ENCODE data around the gene RACGAP1.
"Not testable (repeated sequence)": the region's sequence is repeated elsewhere in the genome, so short reads cannot be mapped to it uniquely, and the experiment has no call there.

Gene RACGAP1

DNA sequence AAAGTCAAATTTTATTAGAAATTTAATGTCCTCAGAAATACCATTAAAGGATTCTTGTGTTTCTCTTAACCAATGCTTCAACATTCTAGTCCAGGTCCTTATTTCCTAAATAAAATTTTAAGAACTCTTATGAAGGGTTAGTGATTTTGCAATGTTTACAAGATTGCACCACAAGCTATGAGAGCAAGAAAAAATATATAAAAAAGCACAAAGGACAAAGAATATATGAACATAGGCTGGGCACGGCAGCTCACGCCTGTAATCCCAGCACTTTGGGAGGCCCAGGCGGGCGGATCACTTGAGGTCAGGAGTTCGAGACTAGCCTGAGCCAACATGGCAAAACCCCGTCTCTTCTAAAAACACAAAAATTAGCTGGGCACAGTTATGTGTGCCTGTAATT is 7.7 kb downstream of the RACGAP1 start:
- Histone ChIP-seq H3K27ac (ENCODE audit: low read depth, low read length) (peak overlapping the region; percentile 56), H3K4me1 (ENCODE audit: control insufficient read depth, insufficient read depth, low read length) (peaks cover 6% of the 10 kb centered on the region), H3K4me3 (ENCODE audit: low read length) (no peak overlapping the region)

DNA sequence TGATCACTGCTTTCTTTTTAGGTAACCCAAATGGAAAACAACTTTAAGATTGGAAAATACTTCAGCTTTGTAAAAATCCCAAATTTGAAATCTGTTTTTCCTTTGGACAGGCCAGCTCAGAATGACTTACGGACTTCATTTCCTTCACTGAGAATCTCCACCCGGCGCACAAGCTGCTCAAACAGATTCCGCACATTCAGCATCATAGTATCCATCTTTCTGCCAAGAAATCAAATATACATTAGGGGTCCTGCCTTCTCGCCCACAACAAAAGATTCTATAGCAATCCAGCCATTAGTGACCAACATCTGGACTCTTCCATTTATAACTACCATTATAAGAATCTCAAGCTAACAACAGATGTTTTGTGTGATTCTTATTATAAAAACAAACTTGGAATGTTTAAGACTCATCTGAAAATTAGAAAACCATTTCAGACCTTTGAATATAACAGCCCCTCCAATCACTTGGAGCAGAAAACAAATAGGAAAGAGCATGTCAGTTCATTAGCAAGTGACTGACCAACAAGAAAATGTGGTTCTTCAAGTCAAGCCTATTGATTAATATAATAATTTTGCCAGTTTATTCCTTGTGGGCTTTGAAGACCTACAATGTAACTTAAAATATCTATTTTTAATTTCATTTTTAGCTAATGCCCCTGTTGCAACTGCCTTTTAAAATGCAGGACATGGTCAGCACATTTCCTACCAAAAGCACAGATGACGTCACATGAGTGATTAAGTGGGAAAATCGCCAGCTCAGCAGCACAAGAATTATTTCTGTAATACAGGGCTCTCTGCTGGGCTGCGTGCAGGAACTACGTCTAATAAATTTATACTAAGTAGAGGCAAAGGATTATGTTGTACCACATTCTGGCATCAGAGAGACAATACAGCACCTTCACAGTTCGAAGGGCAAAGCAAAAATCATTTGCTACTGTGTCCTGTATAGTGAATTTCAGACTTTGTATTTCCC is 8.5 kb downstream of the RACGAP1 start:
- Histone ChIP-seq H3K4me3 (ENCODE audit: low read length) (no peak overlapping the region), H3K9ac (ENCODE audit: low read length) (no peak overlapping the region), H3K4me1 (ENCODE audit: control insufficient read depth, insufficient read depth, low read length) (peaks cover 6% of the 10 kb centered on the region), H3K27me3 (ENCODE audit: control insufficient read depth, insufficient read depth, low read length) (no peaks in the 10 kb centered on the region), H3K36me3 (ENCODE audit: control insufficient read depth, insufficient read depth, low read length) (no peaks in the 10 kb centered on the region), H3K27ac (ENCODE audit: low read depth, low read length) (peak overlapping the region; percentile 56)

More for the DNA sequence above, 7.7 kb downstream of the RACGAP1 start:
- H3K27me3 ChIP-seq (ENCODE audit: control insufficient read depth, insufficient read depth, low read length) = no peaks in the 10 kb centered on the region
- H3K36me3 ChIP-seq (ENCODE audit: control insufficient read depth, insufficient read depth, low read length) = no peaks in the 10 kb centered on the region
- H3K9ac ChIP-seq (ENCODE audit: low read length) = no peak overlapping the region

DNA sequence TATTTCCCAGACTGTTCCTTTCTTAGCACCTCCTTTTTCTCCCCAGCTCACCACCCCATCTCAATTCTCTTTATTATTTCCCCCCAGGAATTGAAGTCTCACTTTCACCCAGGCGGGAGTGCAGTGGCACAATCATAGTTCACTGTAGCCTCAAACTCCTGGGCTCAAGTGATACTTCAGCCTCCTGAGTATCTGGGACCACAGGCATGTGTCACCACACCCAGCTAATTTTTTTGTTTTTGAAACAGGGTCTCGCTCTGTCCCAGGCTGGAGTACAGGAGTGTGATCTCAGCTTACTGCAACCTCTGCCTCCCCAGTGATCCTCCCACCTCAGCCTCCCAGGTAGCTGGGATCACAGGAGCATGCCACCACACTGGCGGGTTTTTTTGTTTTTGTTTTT is 11.0 kb downstream of the RACGAP1 start:
- Histone ChIP-seq H3K9ac (ENCODE audit: low read length) (no peak overlapping the region), H3K27me3 (ENCODE audit: control insufficient read depth, insufficient read depth, low read length) (no peaks in the 10 kb centered on the region), H3K36me3 (ENCODE audit: control insufficient read depth, insufficient read depth, low read length) (no peaks in the 10 kb centered on the region), H3K4me3 (ENCODE audit: low read length) (no peak overlapping the region), H3K27ac (ENCODE audit: low read depth, low read length) (no peak overlapping the region), H3K4me1 (ENCODE audit: control insufficient read depth, insufficient read depth, low read length) (peaks cover 6% of the 10 kb centered on the region)

DNA sequence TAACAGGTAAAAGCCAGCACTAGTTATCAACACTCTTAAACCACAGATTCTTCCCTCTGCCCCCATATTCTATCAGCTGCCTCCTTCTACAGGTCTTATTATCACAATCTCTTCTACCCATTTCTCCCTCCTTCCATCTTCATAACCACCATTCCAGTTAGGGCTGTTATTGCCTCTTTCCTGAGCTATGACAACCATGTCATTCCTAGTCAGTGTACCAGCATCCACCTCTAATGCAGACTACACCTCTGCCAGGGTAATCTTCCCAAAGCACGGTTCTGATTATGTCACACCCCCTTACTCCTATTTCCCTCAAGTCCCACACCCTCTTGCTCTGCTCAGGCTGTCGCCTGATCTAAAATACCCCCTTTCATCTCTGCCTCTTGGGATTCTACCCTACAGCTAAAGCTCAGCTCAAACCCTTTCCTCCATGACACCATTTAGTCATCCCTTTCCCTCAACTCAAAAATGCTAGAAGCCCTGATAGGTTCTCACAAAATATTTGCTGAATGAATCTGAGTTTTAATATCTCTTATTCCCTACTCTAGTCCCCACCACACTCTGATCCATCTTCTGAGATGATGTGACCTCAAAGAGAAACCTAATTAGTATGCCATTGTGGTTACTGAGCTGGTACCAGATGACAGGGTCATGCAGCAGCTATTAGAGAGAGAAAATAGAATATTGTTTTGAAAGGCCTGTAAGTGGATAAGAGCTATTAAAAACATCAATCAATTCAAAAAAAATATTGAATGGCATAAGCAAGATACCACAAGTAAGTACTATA is 11.7 kb downstream of the RACGAP1 start:
- no peak overlapping the region for H3K27ac ChIP-seq (ENCODE audit: low read depth, low read length)
- H3K36me3 ChIP-seq (ENCODE audit: control insufficient read depth, insufficient read depth, low read length) = no peaks in the 10 kb centered on the region
- H3K9ac ChIP-seq (ENCODE audit: low read length) = no peak overlapping the region
- H3K4me3 ChIP-seq (ENCODE audit: low read length) = no peak overlapping the region
- no peaks in the 10 kb centered on the region for H3K27me3 ChIP-seq (ENCODE audit: control insufficient read depth, insufficient read depth, low read length)
- H3K4me1 ChIP-seq (ENCODE audit: control insufficient read depth, insufficient read depth, low read length) = peaks cover 6% of the 10 kb centered on the region

DNA sequence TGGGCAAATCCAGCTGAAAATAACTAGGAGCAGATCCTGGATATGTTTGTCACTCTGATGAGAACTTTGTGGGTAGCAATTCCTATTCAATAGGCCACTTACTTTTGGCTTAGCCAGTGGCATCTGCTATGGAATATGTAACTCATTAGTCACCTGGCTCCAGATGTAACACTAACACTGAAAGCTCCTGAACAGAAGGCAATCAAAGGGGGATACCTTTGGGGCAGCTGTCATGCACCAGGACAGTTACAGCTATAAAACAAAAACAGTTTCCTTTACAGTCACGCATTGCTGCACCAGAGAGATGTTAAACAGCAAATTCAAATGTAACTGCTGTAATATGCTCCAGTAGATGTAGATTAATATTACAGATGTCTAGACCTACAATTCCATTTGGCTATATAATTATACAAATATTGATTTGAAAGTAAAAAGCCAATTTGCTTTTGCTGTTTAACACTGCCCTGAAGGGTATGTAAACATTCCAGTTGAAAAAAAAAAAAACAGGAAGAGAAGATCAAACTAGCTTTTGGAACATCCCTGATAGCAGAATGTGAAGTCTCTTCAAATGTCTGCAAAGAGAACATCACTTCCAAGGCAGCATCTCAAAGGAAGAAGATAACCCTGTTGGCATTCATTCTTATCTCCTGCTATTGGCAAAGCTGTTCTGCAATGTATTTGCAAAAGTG is 18.4 kb downstream of the RACGAP1 start:
- no peaks in the 10 kb centered on the region for H3K36me3 ChIP-seq (ENCODE audit: control insufficient read depth, insufficient read depth, low read length)
- H3K27me3 ChIP-seq (ENCODE audit: control insufficient read depth, insufficient read depth, low read length) = no peaks in the 10 kb centered on the region
- H3K4me1 ChIP-seq (ENCODE audit: control insufficient read depth, insufficient read depth, low read length) = peaks cover 41% of the 10 kb centered on the region
- H3K27ac ChIP-seq (ENCODE audit: low read depth, low read length) = peak overlapping the region; percentile 90
- H3K4me3 ChIP-seq (ENCODE audit: low read length) = no peak overlapping the region
- no peak overlapping the region for H3K9ac ChIP-seq (ENCODE audit: low read length)

DNA sequence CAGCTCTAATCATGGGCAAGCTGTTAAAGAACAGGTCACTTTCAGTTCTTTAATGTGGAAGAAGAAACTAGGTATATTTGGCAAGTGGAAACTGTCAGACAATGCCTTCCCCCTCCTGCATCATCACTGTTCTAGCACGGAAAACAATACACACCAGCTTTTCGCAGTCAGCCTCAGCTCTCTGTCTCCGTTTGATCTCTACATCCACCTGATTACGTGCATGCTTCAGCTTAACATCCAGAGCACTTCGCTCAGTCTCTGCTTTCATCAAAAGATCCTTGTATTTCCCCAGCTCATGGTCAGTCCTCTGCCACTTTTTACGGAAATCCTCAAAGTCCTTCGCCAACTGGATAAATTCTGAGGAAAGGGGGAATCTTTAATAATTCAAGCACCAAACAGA is 19.0 kb downstream of the RACGAP1 start:
- peaks cover 41% of the 10 kb centered on the region for H3K4me1 ChIP-seq (ENCODE audit: control insufficient read depth, insufficient read depth, low read length)
- H3K27ac ChIP-seq (ENCODE audit: low read depth, low read length) = peak overlapping the region; percentile 90
- H3K36me3 ChIP-seq (ENCODE audit: control insufficient read depth, insufficient read depth, low read length) = no peaks in the 10 kb centered on the region
- H3K27me3 ChIP-seq (ENCODE audit: control insufficient read depth, insufficient read depth, low read length) = no peaks in the 10 kb centered on the region
- no peak overlapping the region for H3K9ac ChIP-seq (ENCODE audit: low read length)
- peak overlapping the region; percentile 27 for H3K4me3 ChIP-seq (ENCODE audit: low read length)

DNA sequence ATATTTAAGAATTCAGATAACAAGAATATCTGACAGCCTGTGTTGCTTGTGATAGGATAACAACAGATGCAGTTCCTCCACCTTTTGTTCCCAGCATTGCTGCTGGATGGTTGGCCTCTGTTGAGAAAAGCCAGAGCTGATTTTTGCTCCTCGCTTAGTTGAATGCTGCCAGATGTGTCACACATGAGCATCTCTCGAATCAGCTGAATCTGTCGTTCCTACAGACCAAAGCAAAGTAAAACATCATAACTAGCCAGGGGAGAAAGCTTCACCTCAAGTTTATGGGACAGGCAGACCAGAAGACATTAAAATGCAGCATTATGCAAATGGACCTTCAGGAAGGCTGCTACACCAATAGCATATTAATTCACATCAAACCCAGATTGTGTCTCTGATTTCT is 20.1 kb downstream of the RACGAP1 start:
- no peak overlapping the region for H3K9ac ChIP-seq (ENCODE audit: low read length)

DNA sequence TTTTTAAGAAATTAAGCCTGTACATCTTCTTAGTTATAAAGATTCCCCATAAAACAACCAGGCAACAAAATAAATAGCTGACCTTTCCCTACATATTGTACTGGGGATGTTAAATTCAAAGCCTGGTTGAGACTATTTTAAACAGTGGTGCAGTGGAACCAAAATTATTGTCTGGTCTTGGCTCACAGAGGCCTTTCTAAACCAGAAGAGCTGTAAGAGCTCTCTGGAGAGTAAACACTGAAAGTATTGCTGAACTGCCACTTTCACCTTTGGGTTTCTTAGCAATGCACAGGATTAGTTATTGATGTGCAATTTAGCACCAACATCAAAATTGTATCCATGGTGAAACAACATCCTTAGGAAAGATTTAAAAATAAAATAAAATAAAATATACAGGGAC is 20.6 kb downstream of the RACGAP1 start:
- no peak overlapping the region for H3K4me3 ChIP-seq (ENCODE audit: low read length)
- H3K9ac ChIP-seq (ENCODE audit: low read length) = no peak overlapping the region
- no peaks in the 10 kb centered on the region for H3K27me3 ChIP-seq (ENCODE audit: control insufficient read depth, insufficient read depth, low read length)
- H3K36me3 ChIP-seq (ENCODE audit: control insufficient read depth, insufficient read depth, low read length) = no peaks in the 10 kb centered on the region
- peak overlapping the region; percentile 90 for H3K27ac ChIP-seq (ENCODE audit: low read depth, low read length)
- H3K4me1 ChIP-seq (ENCODE audit: control insufficient read depth, insufficient read depth, low read length) = peaks cover 41% of the 10 kb centered on the region

More for the DNA sequence above, 20.1 kb downstream of the RACGAP1 start:
- Histone ChIP-seq H3K4me3 (ENCODE audit: low read length) (no peak overlapping the region), H3K36me3 (ENCODE audit: control insufficient read depth, insufficient read depth, low read length) (no peaks in the 10 kb centered on the region), H3K4me1 (ENCODE audit: control insufficient read depth, insufficient read depth, low read length) (peaks cover 41% of the 10 kb centered on the region), H3K27ac (ENCODE audit: low read depth, low read length) (peak overlapping the region; percentile 90), H3K27me3 (ENCODE audit: control insufficient read depth, insufficient read depth, low read length) (no peaks in the 10 kb centered on the region)

DNA sequence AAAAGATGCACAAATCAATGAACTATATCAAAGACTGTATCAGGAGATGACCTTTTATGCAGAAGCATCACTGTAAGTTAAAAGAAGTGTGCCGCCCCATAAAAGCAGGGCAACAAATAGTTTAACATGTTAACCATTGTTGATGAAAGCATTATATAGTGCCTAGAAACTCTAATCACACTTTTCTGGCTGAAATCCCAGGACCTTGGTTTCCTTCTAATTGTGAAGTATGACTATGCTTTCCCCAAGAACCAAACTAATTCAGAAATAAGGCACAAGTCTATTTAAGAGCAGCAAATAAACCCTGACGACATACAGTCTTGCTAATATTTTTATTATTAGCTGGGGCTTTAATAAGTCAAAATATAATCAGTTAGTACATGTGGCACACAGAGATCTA is 21.7 kb downstream of the RACGAP1 start:
- Histone ChIP-seq H3K4me1 (ENCODE audit: control insufficient read depth, insufficient read depth, low read length) (peaks cover 41% of the 10 kb centered on the region), H3K36me3 (ENCODE audit: control insufficient read depth, insufficient read depth, low read length) (no peaks in the 10 kb centered on the region), H3K27me3 (ENCODE audit: control insufficient read depth, insufficient read depth, low read length) (no peaks in the 10 kb centered on the region), H3K9ac (ENCODE audit: low read length) (no peak overlapping the region), H3K4me3 (ENCODE audit: low read length) (no peak overlapping the region), H3K27ac (ENCODE audit: low read depth, low read length) (peak overlapping the region; percentile 90)

DNA sequence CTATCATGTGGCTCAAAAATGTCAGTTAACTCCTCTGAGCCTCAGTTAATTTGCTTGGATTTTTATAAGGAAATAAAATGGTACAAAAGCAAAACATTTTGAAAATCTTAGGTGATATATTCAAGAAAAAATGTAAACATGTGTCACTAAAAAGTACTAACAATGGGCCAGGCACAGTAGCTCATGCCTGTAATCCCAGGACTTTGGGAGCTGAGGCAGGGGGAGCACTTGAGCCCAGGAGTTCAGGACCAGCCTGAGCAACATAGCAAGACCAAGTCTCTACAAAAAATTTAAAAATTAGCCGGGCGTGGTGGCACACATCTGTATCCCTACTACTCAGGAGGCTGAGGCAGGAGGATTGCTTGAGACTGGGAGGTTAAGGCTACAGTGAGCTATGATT is 26.8 kb downstream of the RACGAP1 start:
- Histone ChIP-seq H3K4me3 (ENCODE audit: low read length) (no peak overlapping the region), H3K36me3 (ENCODE audit: control insufficient read depth, insufficient read depth, low read length) (peaks cover 2% of the 10 kb centered on the region), H3K27me3 (ENCODE audit: control insufficient read depth, insufficient read depth, low read length) (no peaks in the 10 kb centered on the region), H3K4me1 (ENCODE audit: control insufficient read depth, insufficient read depth, low read length) (peaks cover 4% of the 10 kb centered on the region), H3K9ac (ENCODE audit: low read length) (no peak overlapping the region), H3K27ac (ENCODE audit: low read depth, low read length) (no peak overlapping the region)

DNA sequence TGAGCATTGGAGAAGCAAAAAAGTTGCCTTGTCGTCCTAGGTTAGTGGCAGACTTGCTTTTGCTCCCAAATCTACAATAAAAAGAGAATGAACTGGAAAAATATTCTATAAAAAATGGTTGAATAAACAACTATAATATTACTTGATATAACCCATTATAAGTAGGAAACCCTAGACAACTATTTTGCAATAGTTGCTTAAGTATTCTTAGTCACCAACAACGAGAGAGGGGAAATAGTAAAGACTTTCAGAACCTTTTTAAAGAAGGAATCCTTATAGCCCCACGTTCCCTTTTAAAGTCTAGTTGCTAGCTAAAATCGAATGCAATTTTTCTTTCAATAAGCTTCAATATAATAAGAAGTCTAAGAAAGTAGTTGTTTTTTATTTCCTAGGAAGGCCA is 35.0 kb downstream of the RACGAP1 start:
- no peaks in the 10 kb centered on the region for H3K36me3 ChIP-seq (ENCODE audit: control insufficient read depth, insufficient read depth, low read length)
- H3K27me3 ChIP-seq (ENCODE audit: control insufficient read depth, insufficient read depth, low read length) = no peaks in the 10 kb centered on the region
- no peak overlapping the region for H3K27ac ChIP-seq (ENCODE audit: low read depth, low read length)
- H3K4me3 ChIP-seq (ENCODE audit: low read length) = no peak overlapping the region
- H3K9ac ChIP-seq (ENCODE audit: low read length) = no peak overlapping the region
- peaks cover 13% of the 10 kb centered on the region for H3K4me1 ChIP-seq (ENCODE audit: control insufficient read depth, insufficient read depth, low read length)

DNA sequence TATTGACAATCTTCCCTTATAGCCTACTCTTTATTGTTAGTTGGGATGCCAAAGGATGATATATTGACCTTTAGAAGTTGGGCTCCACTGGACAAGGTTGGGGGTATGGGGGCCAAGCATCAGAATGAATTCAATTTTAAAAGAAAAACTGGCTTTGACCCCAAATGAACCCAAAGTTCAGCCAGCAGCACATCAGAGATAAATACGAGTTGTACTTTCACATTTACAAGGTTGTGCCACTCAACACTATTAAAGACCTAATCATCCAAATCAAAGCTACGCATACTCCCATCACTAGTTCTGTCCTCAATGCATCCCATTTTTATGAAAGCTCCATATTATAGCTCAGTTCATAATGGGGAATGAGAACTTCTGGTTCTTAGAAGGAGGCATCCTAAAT is 35.9 kb downstream of the RACGAP1 start:
- not testable (repeated sequence) for H3K9ac ChIP-seq (ENCODE audit: low read length); H3K27ac ChIP-seq (ENCODE audit: low read depth, low read length); H3K27me3 ChIP-seq (ENCODE audit: control insufficient read depth, insufficient read depth, low read length); H3K36me3 ChIP-seq (ENCODE audit: control insufficient read depth, insufficient read depth, low read length); H3K4me3 ChIP-seq (ENCODE audit: low read length)
- peaks cover 17% of the 10 kb centered on the region for H3K4me1 ChIP-seq (ENCODE audit: control insufficient read depth, insufficient read depth, low read length)
